Measurements from ENCODE around the gene GRAMD1B.

GRAMD1B gene

GRCh38 chr11:123588864-123589262, 158.8 kb downstream of the GRAMD1B start:
- H3K9me3 ChIP-seq (ENCODE audit: insufficient read depth, low read depth, low read length) = no peaks in the 10 kb centered on the region
- H3K9ac ChIP-seq (ENCODE audit: low read depth, low read length, poor library complexity, severe bottlenecking) = no peak overlapping the region
- no peaks in the 10 kb centered on the region for H4K20me1 ChIP-seq (ENCODE audit: insufficient read depth, low read length, poor library complexity, severe bottlenecking)
- no peak overlapping the region for H3K4me3 ChIP-seq (ENCODE audit: low read length, poor library complexity, severe bottlenecking)
- H3K9me2 ChIP-seq (replicated peaks; ENCODE audit: low read depth, low read length) = no peaks in the 10 kb centered on the region
- H3F3A ChIP-seq (ENCODE audit: low read depth) = no peaks in the 10 kb centered on the region
- H3K36me3 ChIP-seq (ENCODE audit: insufficient read depth, low read length) = peaks cover 17% of the 10 kb centered on the region; the same call in 1 of the 2 replicates
- no peaks in the 10 kb centered on the region for H3K4me1 ChIP-seq (ENCODE audit: insufficient read depth, low read length, poor library complexity, severe bottlenecking)
- no peak overlapping the region for H2AFZ ChIP-seq (ENCODE audit: low read length)
- no peaks in the 10 kb centered on the region for H3K27me3 ChIP-seq (ENCODE audit: insufficient read depth, low read length, poor library complexity, severe bottlenecking)
- no peak for TF ChIP-seq EZH2phosphoT487 (IDR thresholded peaks at IDR 0.05; ENCODE audit: borderline replicate concordance)
- no peak for TF ChIP-seq CTCF (conservative IDR thresholded peaks at IDR 0.05; ENCODE audit: low read length)
- H3K4me2 ChIP-seq (ENCODE audit: low read depth, low read length, poor library complexity, severe bottlenecking) = no peak overlapping the region
- no peaks in the 10 kb centered on the region for H3K79me2 ChIP-seq (ENCODE audit: insufficient read depth, low read length)

GRCh38 chr11:123590296-123590912, 160.3 kb downstream of the GRAMD1B start:
- Histone ChIP-seq H3K9me3 (ENCODE audit: insufficient read depth, low read depth, low read length) (no peaks in the 10 kb centered on the region), H3K9me2 (replicated peaks; ENCODE audit: low read depth, low read length) (no peaks in the 10 kb centered on the region), H3F3A (ENCODE audit: low read depth) (no peaks in the 10 kb centered on the region), H3K4me3 (ENCODE audit: low read length, poor library complexity, severe bottlenecking) (no peak overlapping the region), H2AFZ (ENCODE audit: low read length) (no peak overlapping the region), H3K79me2 (ENCODE audit: insufficient read depth, low read length) (no peaks in the 10 kb centered on the region), H3K4me1 (ENCODE audit: insufficient read depth, low read length, poor library complexity, severe bottlenecking) (no peaks in the 10 kb centered on the region), H3K27me3 (ENCODE audit: insufficient read depth, low read length, poor library complexity, severe bottlenecking) (no peaks in the 10 kb centered on the region), H3K9ac (ENCODE audit: low read depth, low read length, poor library complexity, severe bottlenecking) (no peak overlapping the region), H3K4me2 (ENCODE audit: low read depth, low read length, poor library complexity, severe bottlenecking) (no peak overlapping the region), H3K36me3 (ENCODE audit: insufficient read depth, low read length) (peaks cover 28% of the 10 kb centered on the region; the same call in 1 of the 2 replicates), H4K20me1 (ENCODE audit: insufficient read depth, low read length, poor library complexity, severe bottlenecking) (no peaks in the 10 kb centered on the region)
- TF ChIP-seq EZH2phosphoT487 (IDR thresholded peaks at IDR 0.05; ENCODE audit: borderline replicate concordance) (no peak), CTCF (conservative IDR thresholded peaks at IDR 0.05; ENCODE audit: low read length) (no peak)

GRCh38 chr11:123593570-123593969, 163.5 kb downstream of the GRAMD1B start:
- TF ChIP-seq CTCF (conservative IDR thresholded peaks at IDR 0.05; ENCODE audit: low read length) = no peak
- no peak for TF ChIP-seq EZH2phosphoT487 (IDR thresholded peaks at IDR 0.05; ENCODE audit: borderline replicate concordance)
- no peaks in the 10 kb centered on the region for H3K9me2 ChIP-seq (replicated peaks; ENCODE audit: low read depth, low read length)

More at GRCh38 chr11:123593570-123593969, 163.5 kb downstream of the GRAMD1B start:
- no peaks in the 10 kb centered on the region for H3K79me2 ChIP-seq (ENCODE audit: insufficient read depth, low read length)
- no peak overlapping the region for H2AFZ ChIP-seq (ENCODE audit: low read length)
- H3K36me3 ChIP-seq (ENCODE audit: insufficient read depth, low read length) = peaks cover 39% of the 10 kb centered on the region; the same call in 1 of the 2 replicates
- no peak overlapping the region for H3K9ac ChIP-seq (ENCODE audit: low read depth, low read length, poor library complexity, severe bottlenecking)
- no peaks in the 10 kb centered on the region for H3F3A ChIP-seq (ENCODE audit: low read depth)
- no peaks in the 10 kb centered on the region for H3K4me1 ChIP-seq (ENCODE audit: insufficient read depth, low read length, poor library complexity, severe bottlenecking)
- H3K9me3 ChIP-seq (ENCODE audit: insufficient read depth, low read depth, low read length) = no peaks in the 10 kb centered on the region
- H3K4me2 ChIP-seq (ENCODE audit: low read depth, low read length, poor library complexity, severe bottlenecking) = no peak overlapping the region
- no peak overlapping the region for H3K4me3 ChIP-seq (ENCODE audit: low read length, poor library complexity, severe bottlenecking)
- no peaks in the 10 kb centered on the region for H4K20me1 ChIP-seq (ENCODE audit: insufficient read depth, low read length, poor library complexity, severe bottlenecking)
- no peaks in the 10 kb centered on the region for H3K27me3 ChIP-seq (ENCODE audit: insufficient read depth, low read length, poor library complexity, severe bottlenecking)

Data from Loucy (cell line).